ENCODE measurements around the gene PRR14L.

Gene PRR14L

GRCh38 chr22:31750365-31751284, 693 bp upstream of the PRR14L start:
- peak overlapping the region; percentile 91 for H3K27ac ChIP-seq
- TF ChIP-seq, protein P1, sequence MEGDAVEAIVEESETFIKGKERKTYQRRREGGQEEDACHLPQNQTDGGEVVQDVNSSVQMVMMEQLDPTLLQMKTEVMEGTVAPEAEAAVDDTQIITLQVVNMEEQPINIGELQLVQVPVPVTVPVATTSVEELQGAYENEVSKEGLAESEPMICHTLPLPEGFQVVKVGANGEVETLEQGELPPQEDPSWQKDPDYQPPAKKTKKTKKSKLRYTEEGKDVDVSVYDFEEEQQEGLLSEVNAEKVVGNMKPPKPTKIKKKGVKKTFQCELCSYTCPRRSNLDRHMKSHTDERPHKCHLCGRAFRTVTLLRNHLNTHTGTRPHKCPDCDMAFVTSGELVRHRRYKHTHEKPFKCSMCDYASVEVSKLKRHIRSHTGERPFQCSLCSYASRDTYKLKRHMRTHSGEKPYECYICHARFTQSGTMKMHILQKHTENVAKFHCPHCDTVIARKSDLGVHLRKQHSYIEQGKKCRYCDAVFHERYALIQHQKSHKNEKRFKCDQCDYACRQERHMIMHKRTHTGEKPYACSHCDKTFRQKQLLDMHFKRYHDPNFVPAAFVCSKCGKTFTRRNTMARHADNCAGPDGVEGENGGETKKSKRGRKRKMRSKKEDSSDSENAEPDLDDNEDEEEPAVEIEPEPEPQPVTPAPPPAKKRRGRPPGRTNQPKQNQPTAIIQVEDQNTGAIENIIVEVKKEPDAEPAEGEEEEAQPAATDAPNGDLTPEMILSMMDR (conservative IDR thresholded peaks at IDR 0.05) = no peak

GRCh38 chr22:31748490-31748889, 1.4 kb downstream of the PRR14L start:
- TF ChIP-seq, protein P1 (conservative IDR thresholded peaks at IDR 0.05) = no peak

GRCh38 chr22:31747441-31747840, 2.5 kb downstream of the PRR14L start:
- TF ChIP-seq, protein P1 (conservative IDR thresholded peaks at IDR 0.05) = no peak
- no peak overlapping the region for H3K27ac ChIP-seq

More at GRCh38 chr22:31748490-31748889, 1.4 kb downstream of the PRR14L start:
- peak overlapping the region; percentile 91 for H3K27ac ChIP-seq

DNA sequence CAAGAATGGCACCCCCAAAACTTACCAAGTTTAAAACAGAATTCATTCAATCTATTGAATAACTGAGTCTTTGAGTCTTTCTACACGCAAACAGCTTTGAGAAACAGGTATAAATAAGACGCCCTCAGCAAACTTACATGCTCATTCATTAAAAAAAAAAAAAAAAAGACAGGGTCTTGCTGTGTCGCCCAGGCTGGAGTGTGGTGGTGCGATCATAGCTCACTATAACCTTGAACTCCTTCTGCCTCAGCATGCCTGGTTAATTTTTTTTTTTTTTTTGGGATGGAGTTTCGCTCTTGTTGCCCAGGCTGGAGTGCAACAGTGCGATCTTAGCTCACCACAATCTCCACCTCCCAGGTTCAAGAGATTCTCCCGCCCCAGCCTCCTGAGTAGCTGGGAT, 6.1 kb downstream of the PRR14L start:
- H3K27ac ChIP-seq = no peak overlapping the region
- TF ChIP-seq, protein P1 (conservative IDR thresholded peaks at IDR 0.05) = no peak

- H3K27ac ChIP-seq = no peak overlapping the region
- TF ChIP-seq, protein P1 (conservative IDR thresholded peaks at IDR 0.05) = no peak
Observed at GRCh38 chr22:31742682-31743081, 7.2 kb downstream of the PRR14L start.

DNA sequence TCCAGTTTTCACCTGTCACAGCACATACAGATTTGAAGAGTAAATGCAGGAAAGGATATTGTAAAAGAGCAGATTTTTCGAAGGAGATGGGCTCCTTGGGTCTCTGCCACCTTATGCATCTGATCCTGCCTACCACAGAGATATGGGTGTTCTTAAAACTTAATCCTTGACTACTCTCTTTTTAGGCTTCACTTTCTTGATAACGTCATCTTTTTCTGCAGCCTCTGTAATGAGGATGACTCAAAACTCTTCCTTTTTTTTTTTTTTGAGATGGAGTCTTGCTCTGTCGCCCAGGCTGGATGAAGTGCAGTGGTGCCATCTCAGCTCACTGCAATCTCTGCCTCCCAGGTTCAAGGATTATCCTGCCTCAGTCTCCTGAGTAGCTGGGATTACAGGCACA, 7.8 kb downstream of the PRR14L start:
- TF ChIP-seq, protein P1 (conservative IDR thresholded peaks at IDR 0.05) = no peak
- no peak overlapping the region for H3K27ac ChIP-seq

- peak overlapping the region; percentile 63 for H3K27ac ChIP-seq
Observed at GRCh38 chr22:31740314-31740713, 9.6 kb downstream of the PRR14L start.

DNA sequence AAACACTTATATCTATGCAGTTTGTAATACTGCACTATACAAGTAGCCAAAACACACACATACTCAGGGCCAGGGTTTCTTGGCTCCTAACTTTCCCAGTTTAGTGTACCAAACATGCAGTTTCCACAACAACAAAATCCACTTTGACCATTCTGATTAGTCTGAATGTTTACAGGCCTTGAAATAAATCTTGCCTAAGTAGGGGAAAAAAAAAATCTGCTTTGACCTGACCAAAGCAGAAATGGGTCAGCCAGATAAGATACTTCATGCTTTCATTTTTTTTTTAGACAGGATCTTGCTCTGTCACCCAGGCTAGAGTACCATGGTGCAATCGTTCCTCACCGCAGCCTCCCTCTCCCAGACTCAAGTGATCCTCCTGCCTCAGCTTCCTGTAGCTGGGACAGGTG, 10.1 kb downstream of the PRR14L start:
- TF ChIP-seq, protein P1 (conservative IDR thresholded peaks at IDR 0.05) = no peak

More for the DNA sequence above, 10.1 kb downstream of the PRR14L start:
- H3K27ac ChIP-seq = peak overlapping the region; percentile 63
